CD4-positive, alpha-beta T cell treated with Interleukin-12 subunit alpha and Interleukin-12 subunit beta, for 1 hour (primary cell): Measurements from ENCODE around the gene FAM90A1.
A peak's percentile ranks its signal among the peaks of the same experiment; 100 is the strongest.
"Not testable (repeated sequence)": the region's sequence is repeated elsewhere in the genome, so short reads cannot be mapped to it uniquely, and the experiment has no call there.

Source experiments
- DNase-seq: peaks from one replicate; pipeline ENCODE4 v3.0.0-alpha.2; 2020

The FAM90A1 gene

GRCh38 chr12:8231666-8232608, 4.5 kb upstream of the FAM90A1 start:
- DNase-seq = peak; percentile 72

- DNase-seq = not testable (repeated sequence)
Measured at GRCh38 chr12:8231049-8231448, 3.6 kb upstream of the FAM90A1 start.

GRCh38 chr12:8229486-8229885, 2.1 kb upstream of the FAM90A1 start:
- DNase-seq = not testable (repeated sequence)

GRCh38 chr12:8228607-8229006, 1.2 kb upstream of the FAM90A1 start:
- DNase-seq = not testable (repeated sequence)

GRCh38 chr12:8227732-8228077, 287 bp upstream of the FAM90A1 start:
- DNase-seq = not testable (repeated sequence)

- DNase-seq = no peak
Measured at GRCh38 chr12:8226355-8226754, 1.1 kb downstream of the FAM90A1 start.

GRCh38 chr12:8224782-8225181, 2.6 kb downstream of the FAM90A1 start:
- DNase-seq = not testable (repeated sequence)

- DNase-seq = not testable (repeated sequence)
Measured at GRCh38 chr12:8223646-8224045, 3.8 kb downstream of the FAM90A1 start.

- DNase-seq = not testable (repeated sequence)
Measured at GRCh38 chr12:8222303-8222702, 5.1 kb downstream of the FAM90A1 start.

- DNase-seq = not testable (repeated sequence)
Measured at GRCh38 chr12:8221844-8222243, 5.6 kb downstream of the FAM90A1 start.

GRCh38 chr12:8221375-8221774, 6.0 kb downstream of the FAM90A1 start:
- not testable (repeated sequence) for DNase-seq

GRCh38 chr12:8218711-8219382, 8.6 kb downstream of the FAM90A1 start:
- not testable (repeated sequence) for DNase-seq

GRCh38 chr12:8197685-8198308, 29.6 kb downstream of the FAM90A1 start:
- not testable (repeated sequence) for DNase-seq

GRCh38 chr12:8188088-8188487, 39.3 kb downstream of the FAM90A1 start:
- DNase-seq = not testable (repeated sequence)

- not testable (repeated sequence) for DNase-seq
Measured at GRCh38 chr12:8184206-8184605, 43.2 kb downstream of the FAM90A1 start.

GRCh38 chr12:8183346-8183745, 44.1 kb downstream of the FAM90A1 start:
- not testable (repeated sequence) for DNase-seq

GRCh38 chr12:8182923-8183322, 44.5 kb downstream of the FAM90A1 start:
- DNase-seq = not testable (repeated sequence)

- not testable (repeated sequence) for DNase-seq
Measured at GRCh38 chr12:8181271-8181670, 46.1 kb downstream of the FAM90A1 start.

GRCh38 chr12:8179989-8180585, 47.3 kb downstream of the FAM90A1 start:
- DNase-seq = peak; percentile 86

- DNase-seq = not testable (repeated sequence)
Measured at GRCh38 chr12:8172911-8173310, 54.5 kb downstream of the FAM90A1 start.
